GM10248 (cell line): ENCODE data around the gene SLC6A3.
A peak's percentile ranks its signal among the peaks of the same experiment; 100 is the strongest.

Source experiments
- CTCF ChIA-PET: fragments of 300-600 bp; sonication (Branson Sonifier 250); formaldehyde crosslinking; extraction: SDS; loops from one replicate; lab custom pipeline; 2021; ENCODE audit warnings: antibody characterized with exemption; lab: Yijun Ruan, JAX
- POLR2A ChIA-PET: fragments of 350-650 bp; sonication (Branson Sonifier 250); formaldehyde crosslinking; extraction: SDS; loops from one replicate; lab custom pipeline; 2020; ENCODE audit warnings: antibody characterized with exemption; lab: Yijun Ruan, JAX
- DNase-seq: peaks from one replicate; pipeline ENCODE4 v3.0.0; 2012; ENCODE audit errors: extremely low spot score
- CTCF ChIP-seq: IDR thresholded peaks from 2 replicates; pipeline ENCODE4 v1.5.1; 2012; ENCODE audit warnings: mild to moderate bottlenecking, low read depth; ENCODE audit errors: extremely low read depth, missing control alignments, control extremely low read depth

Gene SLC6A3

GRCh38 chr5:1411099-1411498 is 34.1 kb downstream of the SLC6A3 start:
- ChIA-PET CTCF (no interaction called here), POLR2A (no interaction called here)
- no peak for DNase-seq
- no peak for TF ChIP-seq CTCF

- ChIA-PET POLR2A (no interaction called here), CTCF (no interaction called here)
- TF ChIP-seq CTCF: no peak
- no peak for DNase-seq
These were observed 34.9 kb downstream of the SLC6A3 start for GRCh38 chr5:1410156-1411014.

GRCh38 chr5:1409381-1410110 is 35.7 kb downstream of the SLC6A3 start:
- ChIA-PET CTCF (no interaction called here), POLR2A (no interaction called here)
- TF ChIP-seq CTCF: no peak
- peak; percentile 58 for DNase-seq

- DNase-seq: no peak
- ChIA-PET POLR2A (no interaction called here), CTCF (no interaction called here)
- TF ChIP-seq CTCF: no peak
These were observed 38.3 kb downstream of the SLC6A3 start for GRCh38 chr5:1406681-1407640.

GRCh38 chr5:1405539-1406530 is 39.4 kb downstream of the SLC6A3 start:
- ChIA-PET CTCF (interaction anchor here (2.5 kb wide), 1 partner anchor 26 kb away, joined by 7 read pairs; no protein-coding TSS in a partner anchor), POLR2A (no interaction called here)
- DNase-seq: no peak
- TF ChIP-seq CTCF: no peak
